K562 (cell line): ENCODE results near the gene FOXJ2. TPM values are rescaled to one million over a fixed set of nuclear protein-coding genes. Genes with fewer than 3 reads are reported as not detected.
A peak's percentile ranks its signal among the peaks of the same experiment; 100 is the strongest.

Experiments
- AFF4 ChIP-seq: sonication (generic); formaldehyde crosslinking; IDR thresholded peaks from 2 replicates; pipeline ENCODE4 v1.8.0; 2023; ENCODE audit warnings: mild to moderate bottlenecking, missing genetic modification reagents
- MEF2D ChIP-seq: conservative IDR thresholded peaks from 2 replicates; pipeline ENCODE4 v1.6.1; 2016; ENCODE audit warnings: low read depth, missing genetic modification characterization, missing compliant biosample characterization
- MGA ChIP-seq: fragments of 450-650 bp; IDR thresholded peaks from 2 replicates; pipeline ENCODE4 v1.6.1; 2016; ENCODE audit warnings: mild to moderate bottlenecking, moderate library complexity
- NFYB ChIP-seq: IDR thresholded peaks from 2 replicates; pipeline ENCODE4 v1.6.1; 2011; ENCODE audit warnings: mild to moderate bottlenecking, moderate library complexity; ENCODE audit not compliant: insufficient read length; ENCODE audit errors: extremely low read depth
- PATZ1 ChIP-seq: fragments of 250-450 bp; sonication (Bioruptor Pico); IDR thresholded peaks from 2 replicates; pipeline ENCODE4 v1.5.0; 2020; ENCODE audit warnings: mild to moderate bottlenecking, borderline replicate concordance
- SMARCA5 ChIP-seq: fragments of 450-650 bp; IDR thresholded peaks from 2 replicates; pipeline ENCODE4 v1.6.1; 2016
- STAT5A ChIP-seq: IDR thresholded peaks from 2 replicates; pipeline ENCODE4 v1.6.1; 2012; ENCODE audit warnings: low read length, inconsistent platforms, borderline replicate concordance
- ZNF436 ChIP-seq: fragments of 250-450, 450-650 bp; sonication (Bioruptor Pico); formaldehyde crosslinking; IDR thresholded peaks from 2 replicates; pipeline ENCODE4 v1.7.0; 2020; ENCODE audit warnings: mild to moderate bottlenecking
- polyA plus RNA-seq, 8 experiments: library from polyadenylated mRNA; depleted of rRNA in 4 of 8; stranded (reverse) in 5 of 8; unstranded in 3 of 8; fragments of >200 nt; fragmentation: Nextera tagmentation in 2 of 8; fragmentation: Illumina TruSeq in 1 of 8; extraction: Ambion mirVana in 2 of 8; extraction: Trizol in 1 of 8; gene quantifications; 2 replicates each; pipeline versions ENCODE4 v1.2.1 to v1.2.3, GENCODE V29; 2011 to 2014; ENCODE audit warnings: inconsistent platforms in 1 of 8, missing spikeins in 1 of 8
- total RNA-seq, 7 experiments: library from RNA; depleted of rRNA in 6 of 7; stranded (reverse); fragments of >200 nt in 6 of 7; fragmentation: Illumina TruSeq in 2 of 7; extraction: Trizol in 2 of 7; gene quantifications; 2 replicates each; pipeline versions ENCODE4 v1.2.1 to v1.2.3, GENCODE V29; 2011 to 2021; ENCODE audit warnings: low replicate concordance in 1 of 7

Gene FOXJ2
- total and polyA plus RNA-seq, 9 of the 15 experiments (the other 6 are each of a cell fraction or from before 2014, with no cell fraction given), result 1.0 to 7.5 (median 2.4) TPM

GRCh38 chr12:8081251-8081920 lies 48.9 kb downstream of the FOXJ2 start (continued):
- TF ChIP-seq MGA (no peak), ZNF436 (no peak), SMARCA5 (no peak), NFYB (no peak), MEF2D (tag) (no peak), PATZ1 (CRISPR knock-in tag) (no peak), STAT5A (0 out of 2 replicates have a peak, but pooled peaks have one; percentile 6), AFF4 (CRISPR knock-in tag) (peak; percentile 38; the same call in 1 of the 2 replicates)
